Ascending aorta (tissue), 2 donors: ENCODE measurements around the gene PRRT2. TPM values are rescaled to one million over a fixed set of nuclear protein-coding genes. Genes with fewer than 3 reads are reported as not detected.

Source experiments
- DNase-seq, 2 donors: peaks; one replicate each; pipeline ENCODE4 v3.0.0-alpha.2; 2019; ENCODE audit warnings: low spot score in 2 of 2
- H3K27ac ChIP-seq, 2 donors: fragments of 200-600 bp; sonication (generic); one replicate each; pipeline ENCODE4 v1.5.1; 2016 to 2017; ENCODE audit warnings: mild to moderate bottlenecking in 1 of 2
- H3K27me3 ChIP-seq: fragments of 200-600 bp; sonication (generic); one replicate; pipeline ENCODE4 v1.5.1; 2017
- H3K36me3 ChIP-seq, 2 donors: fragments of 200-600 bp; sonication (generic); one replicate each; pipeline ENCODE4 v1.5.1; 2016
- H3K4me1 ChIP-seq, 2 donors: fragments of 200-600 bp; sonication (generic); one replicate each; pipeline ENCODE4 v1.5.1; 2016 to 2017; ENCODE audit warnings: mild to moderate bottlenecking in 1 of 2
- H3K4me3 ChIP-seq, 2 donors: fragments of 200-600 bp; sonication (generic); one replicate each; pipeline ENCODE4 v1.5.1; 2016 to 2017; ENCODE audit warnings: mild to moderate bottlenecking in 1 of 2
- H3K9me3 ChIP-seq, 2 donors: fragments of 200-600 bp; sonication (generic); one replicate each; pipeline ENCODE4 v1.5.1; 2016
- CTCF ChIP-seq, 3 experiments: fragments of 200-600 bp in 2 of 3; fragments of 450-650 bp in 1 of 3; sonication (generic) in 2 of 3; IDR thresholded peaks; one replicate each; pipeline ENCODE4 v1.5.1; 2016 to 2019; ENCODE audit warnings: antibody characterized with exemption in 3 of 3, mild to moderate bottlenecking in 1 of 3, moderate library complexity in 1 of 3
- intact Hi-C: fragments of 100-400 bp; cut with DNase I; formaldehyde crosslinking; loops from one replicate; pipeline ENCODE4 v1.15.1; 2023
- total RNA-seq: library from RNA; depleted of rRNA; stranded (reverse); fragments of >200 nt; gene quantifications from one replicate; pipeline ENCODE4 v1.1.0, GENCODE V29; 2016

The PRRT2 gene
- total RNA-seq, 1 donor from 2014 or later: 5.0 TPM

GRCh38 chr16:29816694-29817441 is 4.9 kb downstream of the PRRT2 start:
- Histone ChIP-seq H3K27ac (peak overlapping the region; percentile 88 to 94), H3K36me3 (peaks cover 0 to 18% of the 10 kb centered on the region in 2 donors), H3K27me3 (no peaks in the 10 kb centered on the region), H3K4me3 (peak overlapping the region; percentile 62 to 70), H3K9me3 (no peaks in the 10 kb centered on the region), H3K4me1 (peaks cover 6 to 39% of the 10 kb centered on the region in 2 donors)
- intact Hi-C loops: loop anchor here (1.0 to 10.0 kb wide), 4 partner anchors 10 to 558 kb away; partner anchors contain the start of genes KIF22, MYL11 and TBC1D10B
- peak in 1 of 2 donors; percentile 83 for DNase-seq
- TF ChIP-seq CTCF (IDR thresholded peaks at IDR 0.05): no peak

- intact Hi-C loops: loop anchor here (10.0 kb wide), 1 partner anchor 557 kb away; the partner anchor contains the start of genes MYL11 and TBC1D10B
- H3K4me3 ChIP-seq: no peak overlapping the region
- no peak for DNase-seq
- no peak overlapping the region for H3K27ac ChIP-seq
- no peaks in the 10 kb centered on the region for H3K27me3 ChIP-seq
- H3K4me1 ChIP-seq: peaks cover 16 to 45% of the 10 kb centered on the region in 2 donors
- peaks cover 0 to 18% of the 10 kb centered on the region in 2 donors for H3K36me3 ChIP-seq
- no peaks in the 10 kb centered on the region for H3K9me3 ChIP-seq
- no peak for TF ChIP-seq CTCF (IDR thresholded peaks at IDR 0.05)
Measured at GRCh38 chr16:29818082-29818481, 6.1 kb downstream of the PRRT2 start.

GRCh38 chr16:29819506-29819905 is 7.5 kb downstream of the PRRT2 start:
- Histone ChIP-seq H3K4me1 (peaks cover 19 to 44% of the 10 kb centered on the region in 2 donors), H3K4me3 (peak overlapping the region; percentile 54 to 76), H3K27ac (peak overlapping the region in 1 of 2 donors; percentile 92), H3K36me3 (peaks cover 0 to 18% of the 10 kb centered on the region in 2 donors), H3K27me3 (no peaks in the 10 kb centered on the region), H3K9me3 (no peaks in the 10 kb centered on the region)
- intact Hi-C loops: loop anchor here (10.0 kb wide), 1 partner anchor 555 kb away; the partner anchor contains the start of genes MYL11 and TBC1D10B
- no peak for TF ChIP-seq CTCF (IDR thresholded peaks at IDR 0.05)
- DNase-seq: no peak

GRCh38 chr16:29820271-29820701 is 8.3 kb downstream of the PRRT2 start, which contains the start of gene MVP:
MVP (plus strand) TSS chr16:29820462; CDS start chr16:29830550, 10,088 bp downstream.
- Histone ChIP-seq H3K36me3 (peaks cover 0 to 18% of the 10 kb centered on the region in 2 donors), H3K4me1 (peaks cover 23 to 44% of the 10 kb centered on the region in 2 donors), H3K27ac (peak within 1 kb of the TSS; percentile 90 to 92), H3K27me3 (no peaks in the 10 kb centered on the region), H3K9me3 (no peaks in the 10 kb centered on the region), H3K4me3 (peak within 1 kb of the TSS; percentile 54 to 76)
- peak in 1 of 2 donors; percentile 88 for DNase-seq
- TF ChIP-seq CTCF (IDR thresholded peaks at IDR 0.05): no peak
- intact Hi-C loops: loop anchor here (1.0 to 5.0 kb wide), 3 partner anchors 43 to 247 kb away; partner anchors contain the start of genes ALDOA, CDIPT, HIRIP3 and INO80E

GRCh38 chr16:29820730-29821642 is 9.0 kb downstream of the PRRT2 start:
- H3K27ac ChIP-seq: peak overlapping the region; percentile 90 to 92
- H3K4me1 ChIP-seq: peaks cover 28 to 50% of the 10 kb centered on the region in 2 donors
- no peak for DNase-seq
- H3K4me3 ChIP-seq: peak overlapping the region; percentile 54 to 76
- H3K9me3 ChIP-seq: no peaks in the 10 kb centered on the region
- H3K36me3 ChIP-seq: peaks cover 0 to 18% of the 10 kb centered on the region in 2 donors
- TF ChIP-seq CTCF (IDR thresholded peaks at IDR 0.05): no peak
- H3K27me3 ChIP-seq: no peaks in the 10 kb centered on the region
- intact Hi-C loops: loop anchor here (1.0 to 5.0 kb wide), 3 partner anchors 42 to 246 kb away; partner anchors contain the start of genes ALDOA, CDIPT, HIRIP3 and INO80E
